CD4-positive, alpha-beta T cell treated with Interleukin-1 beta for 1 hour (primary cell): ENCODE results near the gene FAIM2.
A peak's percentile ranks its signal among the peaks of the same experiment; 100 is the strongest.
"Not testable (repeated sequence)": the region's sequence is repeated elsewhere in the genome, so short reads cannot be mapped to it uniquely, and the experiment has no call there.

Experiments used
- DNase-seq, 2 donors: peaks; one replicate each; pipeline ENCODE4 v3.0.0-alpha.2; 2020 to 2022

FAIM2 gene

GRCh38 chr12:49855890-49856289 lies 47.8 kb downstream of the FAIM2 start:
- DNase-seq = not testable (repeated sequence)

- DNase-seq = no peak
Measured at GRCh38 chr12:49854976-49855375, 48.7 kb downstream of the FAIM2 start.

- DNase-seq = no peak
Measured at GRCh38 chr12:49853671-49854070, 50.0 kb downstream of the FAIM2 start.

- DNase-seq = no peak
Measured at GRCh38 chr12:49847161-49847560, 56.5 kb downstream of the FAIM2 start.

- DNase-seq = no peak
Measured at GRCh38 chr12:49846032-49846431, 57.7 kb downstream of the FAIM2 start.

- DNase-seq = no peak
Measured at GRCh38 chr12:49843876-49844437, 59.7 kb downstream of the FAIM2 start.

- no peak for DNase-seq
Measured at GRCh38 chr12:49843411-49843810, 60.3 kb downstream of the FAIM2 start.

GRCh38 chr12:49842519-49843352 lies 61.0 kb downstream of the FAIM2 start, which contains the start of gene BCDIN3D:
TSS of gene BCDIN3D (minus strand) at chr12:49843106. CDS start at chr12:49843087, 19 bp downstream.
- DNase-seq = peak; percentile 90 to 91

- peak; percentile 41 to 59 for DNase-seq
Measured at GRCh38 chr12:49838973-49839633, 64.6 kb downstream of the FAIM2 start.

- DNase-seq = no peak
Measured at GRCh38 chr12:49832836-49833421, 70.8 kb downstream of the FAIM2 start.

GRCh38 chr12:49831717-49832116 lies 72.0 kb downstream of the FAIM2 start:
- DNase-seq = no peak

- DNase-seq = peak; percentile 93 to 95
Measured at GRCh38 chr12:49828133-49829091, 75.3 kb downstream of the FAIM2 start, which contains the start of gene NCKAP5L. TSS of gene NCKAP5L (minus strand) at chr12:49828413. CDS start at chr12:49804044, 24,369 bp downstream.

GRCh38 chr12:49827401-49828099 lies 76.2 kb downstream of the FAIM2 start:
- DNase-seq = peak; percentile 41 to 47

GRCh38 chr12:49827051-49827400 lies 76.7 kb downstream of the FAIM2 start:
- no peak for DNase-seq

- DNase-seq = no peak
Measured at GRCh38 chr12:49825971-49826421, 77.7 kb downstream of the FAIM2 start.

- DNase-seq = peak in 1 of 2 donors; percentile 61
Measured at GRCh38 chr12:49825360-49825970, 78.2 kb downstream of the FAIM2 start.

- peak in 1 of 2 donors; percentile 49 for DNase-seq
Measured at GRCh38 chr12:49824895-49825294, 78.8 kb downstream of the FAIM2 start.

- DNase-seq = no peak
Measured at GRCh38 chr12:49824416-49824815, 79.3 kb downstream of the FAIM2 start.

GRCh38 chr12:49823951-49824350 lies 79.7 kb downstream of the FAIM2 start:
- DNase-seq = no peak

GRCh38 chr12:49823350-49823749 lies 80.3 kb downstream of the FAIM2 start:
- no peak for DNase-seq
